Upper lobe of left lung (tissue), 4 donors: ENCODE results near the gene CDX2.

Source experiments
- EP300 ChIP-seq, 4 donors: sonication (generic); formaldehyde crosslinking; IDR thresholded peaks; one replicate each; pipeline ENCODE4 v1.5.1; 2017; ENCODE audit warnings: antibody characterized with exemption in 4 of 4, control low read depth in 2 of 4
- POLR2A ChIP-seq, 4 donors: fragments of 450-650 bp; IDR thresholded peaks; one replicate each; pipeline ENCODE4 v1.5.1; 2016 to 2017; ENCODE audit warnings: antibody characterized with exemption in 4 of 4, mild to moderate bottlenecking in 2 of 4
- TF ChIP-seq, protein P1 (sequence below), 6 experiments: fragments of 450-650 bp in 4 of 6; fragments of 200-600 bp in 2 of 6; sonication (generic) in 2 of 6; IDR thresholded peaks; one replicate each; pipeline ENCODE4 v1.5.1; 2016 to 2019; ENCODE audit warnings: antibody characterized with exemption in 6 of 6

DNA sequence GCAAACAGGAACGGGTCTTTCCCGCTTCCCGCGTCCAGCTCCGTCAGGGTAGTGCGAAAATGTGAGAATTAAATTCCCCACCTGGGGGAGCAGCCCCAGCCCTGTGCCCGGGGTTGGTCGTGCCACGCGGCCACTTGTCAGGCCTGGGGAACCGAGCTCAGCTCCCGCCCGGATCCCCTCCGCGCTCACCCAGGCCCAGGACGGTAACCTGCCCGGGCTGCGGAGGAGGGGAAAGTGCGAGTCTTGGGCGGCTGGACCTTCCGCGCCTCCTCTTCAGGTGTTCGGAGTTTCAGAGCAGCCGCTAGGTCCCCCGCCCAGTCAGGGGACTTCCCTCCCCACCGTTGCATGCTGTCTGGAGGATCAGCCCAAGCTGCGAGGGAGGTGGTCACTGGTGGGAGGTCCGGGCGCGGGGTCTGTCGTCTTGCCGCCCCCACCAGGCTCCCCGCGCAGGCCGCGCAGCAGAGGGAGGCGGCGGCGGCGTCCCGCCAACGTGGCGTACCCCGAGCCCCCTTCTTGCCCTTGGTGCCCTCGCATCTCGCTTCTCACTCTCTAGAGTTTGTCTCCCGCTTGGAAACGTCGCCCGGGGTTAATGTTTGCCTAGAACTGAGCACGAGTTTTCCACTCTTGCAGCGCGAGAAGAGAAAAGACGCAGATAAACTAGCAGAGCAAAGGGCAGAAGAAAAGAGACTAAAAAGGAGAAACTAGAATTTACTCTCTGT lies 11.3 kb upstream of the CDX2 start:
- TF ChIP-seq, protein P1, sequence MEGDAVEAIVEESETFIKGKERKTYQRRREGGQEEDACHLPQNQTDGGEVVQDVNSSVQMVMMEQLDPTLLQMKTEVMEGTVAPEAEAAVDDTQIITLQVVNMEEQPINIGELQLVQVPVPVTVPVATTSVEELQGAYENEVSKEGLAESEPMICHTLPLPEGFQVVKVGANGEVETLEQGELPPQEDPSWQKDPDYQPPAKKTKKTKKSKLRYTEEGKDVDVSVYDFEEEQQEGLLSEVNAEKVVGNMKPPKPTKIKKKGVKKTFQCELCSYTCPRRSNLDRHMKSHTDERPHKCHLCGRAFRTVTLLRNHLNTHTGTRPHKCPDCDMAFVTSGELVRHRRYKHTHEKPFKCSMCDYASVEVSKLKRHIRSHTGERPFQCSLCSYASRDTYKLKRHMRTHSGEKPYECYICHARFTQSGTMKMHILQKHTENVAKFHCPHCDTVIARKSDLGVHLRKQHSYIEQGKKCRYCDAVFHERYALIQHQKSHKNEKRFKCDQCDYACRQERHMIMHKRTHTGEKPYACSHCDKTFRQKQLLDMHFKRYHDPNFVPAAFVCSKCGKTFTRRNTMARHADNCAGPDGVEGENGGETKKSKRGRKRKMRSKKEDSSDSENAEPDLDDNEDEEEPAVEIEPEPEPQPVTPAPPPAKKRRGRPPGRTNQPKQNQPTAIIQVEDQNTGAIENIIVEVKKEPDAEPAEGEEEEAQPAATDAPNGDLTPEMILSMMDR (IDR thresholded peaks at IDR 0.05): no peak
- TF ChIP-seq POLR2A (IDR thresholded peaks at IDR 0.05) (no peak), EP300 (IDR thresholded peaks at IDR 0.05) (no peak)
